Ovary (tissue), 3 donors: ENCODE measurements around the gene RNF126.

Experiments used
- EP300 ChIP-seq: sonication (generic); formaldehyde crosslinking; IDR thresholded peaks from one replicate; pipeline ENCODE4 v1.6.1; 2017; ENCODE audit warnings: antibody characterized with exemption
- TF ChIP-seq, protein P1 (sequence below), 3 donors: fragments of 450-650 bp in 2 of 3; fragments of 200-600 bp in 1 of 3; IDR thresholded peaks; one replicate each; pipeline versions ENCODE4 v1.5.1 to v1.8.0; 2016 to 2022; ENCODE audit warnings: antibody characterized with exemption in 3 of 3, mild to moderate bottlenecking in 1 of 3
- donor health status: DM: no; HTN: no; CAD: no.

DNA sequence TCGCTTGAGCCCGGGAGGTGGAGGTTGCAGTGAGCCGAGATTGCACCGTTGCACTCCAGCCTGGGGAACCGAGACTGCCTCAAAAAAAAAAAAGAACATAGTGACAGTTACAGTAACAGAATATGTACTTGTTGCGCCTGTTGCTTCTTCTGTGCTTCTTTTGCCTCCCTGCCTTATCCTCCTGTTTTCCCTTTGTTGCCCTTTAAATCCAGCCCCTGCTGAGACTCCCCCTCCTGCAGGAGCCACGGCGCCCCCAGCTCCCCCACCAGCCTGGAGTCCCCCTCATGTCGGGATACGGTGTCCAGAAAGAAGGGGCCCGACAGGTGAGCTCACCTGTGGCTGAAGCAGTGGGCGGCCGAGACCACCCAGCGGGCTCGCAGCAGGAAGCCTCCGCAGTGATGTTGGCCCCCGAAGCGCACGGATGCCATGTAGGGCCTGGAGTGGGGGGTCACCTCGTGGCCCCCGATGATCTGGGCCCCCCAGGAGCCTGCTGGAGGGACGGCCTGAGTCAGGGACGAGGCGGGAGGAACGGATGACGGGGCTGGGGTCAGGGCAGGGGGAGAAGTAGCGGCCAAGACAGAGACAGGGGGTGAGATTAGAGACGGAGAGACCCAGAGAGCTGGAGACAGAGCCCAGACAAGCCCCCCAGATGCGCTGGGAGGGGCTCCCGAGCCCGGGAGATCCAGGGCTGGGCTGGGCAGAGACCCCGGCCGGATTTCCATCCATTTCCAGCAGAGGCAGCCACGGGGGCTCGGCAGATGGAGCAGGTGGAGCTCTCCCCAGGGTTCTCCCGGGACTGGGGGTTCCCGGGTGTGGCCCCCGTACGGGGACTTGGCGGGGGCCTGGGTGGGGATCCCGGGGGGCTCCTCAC lies 31.7 kb upstream of the RNF126 start:
- TF ChIP-seq, protein P1, sequence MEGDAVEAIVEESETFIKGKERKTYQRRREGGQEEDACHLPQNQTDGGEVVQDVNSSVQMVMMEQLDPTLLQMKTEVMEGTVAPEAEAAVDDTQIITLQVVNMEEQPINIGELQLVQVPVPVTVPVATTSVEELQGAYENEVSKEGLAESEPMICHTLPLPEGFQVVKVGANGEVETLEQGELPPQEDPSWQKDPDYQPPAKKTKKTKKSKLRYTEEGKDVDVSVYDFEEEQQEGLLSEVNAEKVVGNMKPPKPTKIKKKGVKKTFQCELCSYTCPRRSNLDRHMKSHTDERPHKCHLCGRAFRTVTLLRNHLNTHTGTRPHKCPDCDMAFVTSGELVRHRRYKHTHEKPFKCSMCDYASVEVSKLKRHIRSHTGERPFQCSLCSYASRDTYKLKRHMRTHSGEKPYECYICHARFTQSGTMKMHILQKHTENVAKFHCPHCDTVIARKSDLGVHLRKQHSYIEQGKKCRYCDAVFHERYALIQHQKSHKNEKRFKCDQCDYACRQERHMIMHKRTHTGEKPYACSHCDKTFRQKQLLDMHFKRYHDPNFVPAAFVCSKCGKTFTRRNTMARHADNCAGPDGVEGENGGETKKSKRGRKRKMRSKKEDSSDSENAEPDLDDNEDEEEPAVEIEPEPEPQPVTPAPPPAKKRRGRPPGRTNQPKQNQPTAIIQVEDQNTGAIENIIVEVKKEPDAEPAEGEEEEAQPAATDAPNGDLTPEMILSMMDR (IDR thresholded peaks at IDR 0.05) = no peak
- no peak for TF ChIP-seq EP300
